GM12872 (cell line): ENCODE data around the gene ATF3.

Experiments used
- CTCF ChIP-seq: IDR thresholded peaks from 3 replicates; pipeline ENCODE4 v1.5.1; 2011; ENCODE audit warnings: low read depth, mild to moderate bottlenecking, low read length, moderate library complexity; ENCODE audit not compliant: insufficient read depth

ATF3 gene

GRCh38 chr1:212587016-212587887, 21.3 kb upstream of the ATF3 start:
- no peak for TF ChIP-seq CTCF

- no peak for TF ChIP-seq CTCF
Observed at GRCh38 chr1:212587888-212588510, 20.6 kb upstream of the ATF3 start.

- TF ChIP-seq CTCF: no peak
Observed at GRCh38 chr1:212589446-212589845, 19.1 kb upstream of the ATF3 start.

- no peak for TF ChIP-seq CTCF
Observed at GRCh38 chr1:212591922-212592321, 16.6 kb upstream of the ATF3 start.

- no peak for TF ChIP-seq CTCF
Observed at GRCh38 chr1:212593821-212594251, 14.7 kb upstream of the ATF3 start.

- no peak for TF ChIP-seq CTCF
Observed at GRCh38 chr1:212594640-212595039, 13.9 kb upstream of the ATF3 start.

- no peak for TF ChIP-seq CTCF
Observed at GRCh38 chr1:212595229-212595628, 13.3 kb upstream of the ATF3 start.
